OCI-LY7 (cell line): ENCODE data around the gene ANKLE1. TPM values are rescaled to one million over a fixed set of nuclear protein-coding genes. Genes with fewer than 3 reads are reported as not detected.

Experiments
- BruUV-seq: library from RNA; stranded (reverse); fragments of 400-500 nt; replicated peaks from 2 replicates; lab custom pipeline; 2021; lab: Mats Ljungman, UMichigan
- CTCF ChIA-PET: fragments of 300-600 bp; sonication (Branson Sonifier 250); formaldehyde crosslinking; loops from one replicate; lab custom pipeline; 2022; ENCODE audit warnings: antibody characterized with exemption; ENCODE audit not compliant: unreplicated experiment; lab: Charles Lee
- POLR2A ChIA-PET: fragments of 300-600 bp; sonication (Branson Sonifier 250); formaldehyde crosslinking; loops from one replicate; lab custom pipeline; 2022; ENCODE audit warnings: antibody characterized with exemption; lab: Charles Lee
- DNase-seq: peaks from one replicate; pipeline ENCODE4 v3.0.0-alpha.2; 2015; ENCODE audit warnings: low spot score
- H2AFZ ChIP-seq: fragments of 200-600 bp; sonication (generic), shearing (Covaris generic); 2 replicates; pipeline ENCODE4 v1.6.1; 2014; ENCODE audit warnings: mild to moderate bottlenecking, antibody characterized with exemption, low read length, moderate library complexity
- H3K27ac ChIP-seq: fragments of 200-600 bp; sonication (generic); 2 replicates; pipeline ENCODE4 v1.5.1; 2014; ENCODE audit warnings: mixed run types, low read depth, mild to moderate bottlenecking, moderate library complexity, low read length, inconsistent platforms; ENCODE audit not compliant: poor library complexity, severe bottlenecking
- H3K36me3 ChIP-seq: fragments of 200-600 bp; sonication (generic); 2 replicates; pipeline ENCODE4 v1.6.1; 2014; ENCODE audit warnings: mild to moderate bottlenecking, antibody characterized with exemption, low read length, moderate library complexity, mixed read lengths; ENCODE audit not compliant: insufficient read depth
- H3K4me1 ChIP-seq: fragments of 200-600 bp; sonication (generic); 2 replicates; pipeline ENCODE4 v1.5.1; 2014; ENCODE audit warnings: mild to moderate bottlenecking, low read length; ENCODE audit not compliant: insufficient read depth, poor library complexity, severe bottlenecking
- H3K4me2 ChIP-seq: fragments of 200-600 bp; sonication (generic); 2 replicates; pipeline ENCODE4 v1.6.1; 2014; ENCODE audit warnings: mild to moderate bottlenecking, low read length
- H3K4me3 ChIP-seq: fragments of 200-600 bp; sonication (generic); 2 replicates; pipeline ENCODE4 v1.5.1; 2014; ENCODE audit warnings: mild to moderate bottlenecking, low read depth, low read length; ENCODE audit not compliant: poor library complexity, severe bottlenecking
- H3K79me2 ChIP-seq: fragments of 200-600 bp; sonication (generic); 2 replicates; pipeline ENCODE4 v1.6.1; 2016; ENCODE audit warnings: low read depth, mild to moderate bottlenecking, low read length, moderate library complexity, mixed read lengths; ENCODE audit not compliant: insufficient read depth
- H3K9me2 ChIP-seq: fragments of 200-600 bp; sonication (generic); 2 replicates; pipeline ENCODE4 v1.6.1; 2016; ENCODE audit warnings: mild to moderate bottlenecking, low read length, mixed read lengths; ENCODE audit not compliant: insufficient read depth
- H3K9me3 ChIP-seq: fragments of 200-600 bp; sonication (generic); 2 replicates; pipeline ENCODE4 v1.6.1; 2014; ENCODE audit warnings: mild to moderate bottlenecking, mixed run types, low read length, mixed read lengths
- H4K20me1 ChIP-seq: fragments of 200-600 bp; sonication (generic); 2 replicates; pipeline ENCODE4 v1.6.1; 2014; ENCODE audit warnings: mild to moderate bottlenecking, antibody characterized with exemption, low read length, moderate library complexity, mixed read lengths; ENCODE audit not compliant: insufficient read depth
- EZH2phosphoT487 ChIP-seq: fragments of 200-600 bp; sonication (generic); IDR thresholded peaks from 2 replicates; pipeline ENCODE4 v1.6.1; 2018; ENCODE audit warnings: low read depth, borderline replicate concordance, mild to moderate bottlenecking, mixed run types, antibody characterized with exemption, low read length, moderate library complexity, mixed read lengths
- intact Hi-C: fragments of 100-400 bp; cut with micrococcal nuclease; formaldehyde crosslinking; loops from one replicate; pipeline ENCODE4 v1.10.0; 2022; ENCODE audit not compliant: unreplicated experiment
- total RNA-seq, 2 experiments: library from RNA; depleted of rRNA in 1 of 2; stranded (reverse); fragments of >200 nt in 1 of 2; shearing (Covaris generic) in 1 of 2; gene quantifications; 2 replicates each; pipeline ENCODE4 v1.2.3, GENCODE V29; 2014 to 2022
- TF ChIP-seq, protein P1 (sequence below): fragments of 200-600 bp; sonication (generic); conservative IDR thresholded peaks from 2 replicates; pipeline ENCODE4 v1.5.1; 2014; ENCODE audit warnings: mild to moderate bottlenecking, antibody characterized with exemption, low read length, moderate library complexity, mixed read lengths

ANKLE1 gene
- total RNA-seq, 2 experiments from 2014 or later, result 45.1 to 59.4 TPM

- no peaks in the 10 kb centered on the region for H3K9me2 ChIP-seq
- H3K79me2 ChIP-seq, result peaks cover 13% of the 10 kb centered on the region; the same call in 1 of the 2 replicates
- CTCF ChIA-PET, result no interaction called here
- H3K4me1 ChIP-seq, result peaks cover 22% of the 10 kb centered on the region
- no peak overlapping the region for H3K27ac ChIP-seq
- H3K4me2 ChIP-seq, result no peak overlapping the region
- no TSS peak for BruUV-seq
- H3K9me3 ChIP-seq, result no peaks in the 10 kb centered on the region
- DNase-seq, result no peak
- H4K20me1 ChIP-seq, result no peaks in the 10 kb centered on the region
- no peak overlapping the region for H2AFZ ChIP-seq
- intact Hi-C loops, result loop anchor here (2.0 to 5.0 kb wide), 2 partner anchors 146 to 209 kb away; partner anchors contain the start of genes HAUS8 and MYO9B
- H3K36me3 ChIP-seq, result peaks cover 57% of the 10 kb centered on the region
- no peak for TF ChIP-seq EZH2phosphoT487
- TF ChIP-seq, protein P1, sequence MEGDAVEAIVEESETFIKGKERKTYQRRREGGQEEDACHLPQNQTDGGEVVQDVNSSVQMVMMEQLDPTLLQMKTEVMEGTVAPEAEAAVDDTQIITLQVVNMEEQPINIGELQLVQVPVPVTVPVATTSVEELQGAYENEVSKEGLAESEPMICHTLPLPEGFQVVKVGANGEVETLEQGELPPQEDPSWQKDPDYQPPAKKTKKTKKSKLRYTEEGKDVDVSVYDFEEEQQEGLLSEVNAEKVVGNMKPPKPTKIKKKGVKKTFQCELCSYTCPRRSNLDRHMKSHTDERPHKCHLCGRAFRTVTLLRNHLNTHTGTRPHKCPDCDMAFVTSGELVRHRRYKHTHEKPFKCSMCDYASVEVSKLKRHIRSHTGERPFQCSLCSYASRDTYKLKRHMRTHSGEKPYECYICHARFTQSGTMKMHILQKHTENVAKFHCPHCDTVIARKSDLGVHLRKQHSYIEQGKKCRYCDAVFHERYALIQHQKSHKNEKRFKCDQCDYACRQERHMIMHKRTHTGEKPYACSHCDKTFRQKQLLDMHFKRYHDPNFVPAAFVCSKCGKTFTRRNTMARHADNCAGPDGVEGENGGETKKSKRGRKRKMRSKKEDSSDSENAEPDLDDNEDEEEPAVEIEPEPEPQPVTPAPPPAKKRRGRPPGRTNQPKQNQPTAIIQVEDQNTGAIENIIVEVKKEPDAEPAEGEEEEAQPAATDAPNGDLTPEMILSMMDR, result no peak
- H3K4me3 ChIP-seq, result no peak overlapping the region
- POLR2A ChIA-PET, result interaction anchor here (1.1 to 1.2 kb wide), 2 partner anchors 12 to 17 kb away, joined by 3 to 4 read pairs; partner anchors contain the start of gene BABAM1
Observed at GRCh38 chr19:17283504-17283996, 1.8 kb downstream of the ANKLE1 start.

GRCh38 chr19:17285415-17286135 is 3.9 kb downstream of the ANKLE1 start:
- POLR2A ChIA-PET, result no interaction called here

More at GRCh38 chr19:17285415-17286135, 3.9 kb downstream of the ANKLE1 start:
- TF ChIP-seq, protein P1, result no peak
- no peak for TF ChIP-seq EZH2phosphoT487
- Histone ChIP-seq H2AFZ (no peak overlapping the region), H3K27ac (no peak overlapping the region), H3K79me2 (peaks cover 13% of the 10 kb centered on the region; the same call in 1 of the 2 replicates), H4K20me1 (no peaks in the 10 kb centered on the region), H3K9me3 (no peaks in the 10 kb centered on the region), H3K4me2 (no peak overlapping the region), H3K4me3 (no peak overlapping the region), H3K36me3 (peaks cover 41% of the 10 kb centered on the region), H3K9me2 (no peaks in the 10 kb centered on the region), H3K4me1 (peaks cover 16% of the 10 kb centered on the region)
- intact Hi-C loops, result no loop called here
- CTCF ChIA-PET, result no interaction called here
- DNase-seq, result no peak
- no TSS peak for BruUV-seq
